ENCODE data around the gene CATSPERD.
A peak's percentile ranks its signal among the peaks of the same experiment; 100 is the strongest.

CATSPERD gene

DNA sequence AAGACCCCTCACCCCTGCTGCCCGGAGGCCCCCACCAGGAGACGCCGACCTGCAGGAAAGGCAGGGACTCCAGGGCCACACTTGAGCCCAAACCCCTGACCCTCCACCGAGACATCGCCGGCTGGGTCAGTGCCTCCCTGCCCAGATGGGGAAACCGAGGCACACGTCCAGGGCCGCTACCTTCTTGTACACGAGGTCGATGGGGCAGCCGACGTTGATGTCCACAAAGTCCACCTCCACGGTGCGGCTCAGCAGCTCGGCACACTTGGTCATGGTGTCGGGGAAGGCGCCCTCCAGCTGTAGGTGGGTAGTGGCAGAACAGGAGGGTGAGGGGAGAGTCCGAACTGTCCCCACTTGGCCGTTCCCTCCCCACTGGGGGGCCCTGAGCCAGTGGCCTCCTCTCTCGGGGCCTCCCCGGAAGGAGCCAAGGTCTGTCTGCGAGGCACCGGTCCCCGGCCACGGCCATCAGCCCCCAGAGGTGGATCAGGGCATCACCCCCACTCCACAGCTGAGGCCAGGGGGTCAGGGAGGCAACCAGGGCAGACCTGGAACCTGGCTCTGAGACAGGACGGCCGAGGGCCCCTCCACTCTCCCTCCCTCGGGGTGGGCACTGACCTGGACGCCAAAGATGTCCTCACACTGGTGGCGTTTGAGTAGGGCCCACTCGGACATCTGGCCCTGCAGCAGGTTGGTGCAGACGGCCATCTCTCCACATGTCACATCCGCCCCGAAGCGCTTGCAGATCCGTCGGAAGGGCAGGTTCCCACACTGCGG, 67.2 kb downstream of the CATSPERD start:
- H3K27me3 ChIP-seq (replicated peaks; ENCODE audit: control insufficient read depth, insufficient read depth, low read length, poor library complexity, severe bottlenecking): no peaks in the 10 kb centered on the region
- DNase-seq: no peak
- no peaks in the 10 kb centered on the region for H3K9me3 ChIP-seq (ENCODE audit: control insufficient read depth, low read length)
- H3K27ac ChIP-seq (ENCODE audit: insufficient read depth, low read length, poor library complexity, severe bottlenecking): no peak overlapping the region
- peaks cover 4% of the 10 kb centered on the region for H3K4me1 ChIP-seq (ENCODE audit: control insufficient read depth, insufficient read depth, low read length, poor library complexity, severe bottlenecking)
- no peak overlapping the region for H3K4me3 ChIP-seq (ENCODE audit: insufficient read depth, low read depth, low read length, poor library complexity, severe bottlenecking)
- peaks cover 59% of the 10 kb centered on the region for H3K36me3 ChIP-seq (ENCODE audit: control insufficient read depth, insufficient read depth, low read length)

DNA sequence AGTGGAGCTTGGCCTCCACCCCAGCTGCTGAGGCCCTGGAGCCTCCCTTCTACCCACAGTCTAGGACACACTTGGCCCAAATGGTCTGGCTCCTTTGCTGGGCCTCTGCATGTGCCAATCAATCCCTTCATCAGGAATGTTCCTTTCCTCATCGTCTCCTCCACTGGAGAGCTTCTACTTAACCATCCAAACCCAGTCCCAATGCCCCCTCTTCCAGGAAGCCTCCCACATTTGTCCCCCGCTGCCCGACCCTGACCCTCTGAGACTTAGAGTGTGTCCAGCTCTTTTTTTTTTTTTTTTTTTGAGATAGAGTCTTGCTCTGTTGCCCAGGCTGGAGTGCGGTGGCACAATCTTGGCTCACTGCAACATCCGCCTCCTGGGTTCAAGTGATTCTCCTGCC, 68.0 kb downstream of the CATSPERD start:
- no peak for DNase-seq
- no peak overlapping the region for H3K4me3 ChIP-seq (ENCODE audit: insufficient read depth, low read depth, low read length, poor library complexity, severe bottlenecking)
- no peaks in the 10 kb centered on the region for H3K27me3 ChIP-seq (replicated peaks; ENCODE audit: control insufficient read depth, insufficient read depth, low read length, poor library complexity, severe bottlenecking)
- H3K36me3 ChIP-seq (ENCODE audit: control insufficient read depth, insufficient read depth, low read length): peaks cover 59% of the 10 kb centered on the region
- H3K27ac ChIP-seq (ENCODE audit: insufficient read depth, low read length, poor library complexity, severe bottlenecking): no peak overlapping the region
- peaks cover 4% of the 10 kb centered on the region for H3K4me1 ChIP-seq (ENCODE audit: control insufficient read depth, insufficient read depth, low read length, poor library complexity, severe bottlenecking)
- no peaks in the 10 kb centered on the region for H3K9me3 ChIP-seq (ENCODE audit: control insufficient read depth, low read length)

- no peak overlapping the region for H3K27ac ChIP-seq (ENCODE audit: insufficient read depth, low read length, poor library complexity, severe bottlenecking)
- peaks cover 4% of the 10 kb centered on the region for H3K4me1 ChIP-seq (ENCODE audit: control insufficient read depth, insufficient read depth, low read length, poor library complexity, severe bottlenecking)
- peaks cover 54% of the 10 kb centered on the region for H3K36me3 ChIP-seq (ENCODE audit: control insufficient read depth, insufficient read depth, low read length)
- no peak for DNase-seq
- H3K4me3 ChIP-seq (ENCODE audit: insufficient read depth, low read depth, low read length, poor library complexity, severe bottlenecking): no peak overlapping the region
- no peaks in the 10 kb centered on the region for H3K9me3 ChIP-seq (ENCODE audit: control insufficient read depth, low read length)
- no peaks in the 10 kb centered on the region for H3K27me3 ChIP-seq (replicated peaks; ENCODE audit: control insufficient read depth, insufficient read depth, low read length, poor library complexity, severe bottlenecking)
These were observed 68.9 kb downstream of the CATSPERD start for GRCh38 chr19:5789351-5789761.

DNA sequence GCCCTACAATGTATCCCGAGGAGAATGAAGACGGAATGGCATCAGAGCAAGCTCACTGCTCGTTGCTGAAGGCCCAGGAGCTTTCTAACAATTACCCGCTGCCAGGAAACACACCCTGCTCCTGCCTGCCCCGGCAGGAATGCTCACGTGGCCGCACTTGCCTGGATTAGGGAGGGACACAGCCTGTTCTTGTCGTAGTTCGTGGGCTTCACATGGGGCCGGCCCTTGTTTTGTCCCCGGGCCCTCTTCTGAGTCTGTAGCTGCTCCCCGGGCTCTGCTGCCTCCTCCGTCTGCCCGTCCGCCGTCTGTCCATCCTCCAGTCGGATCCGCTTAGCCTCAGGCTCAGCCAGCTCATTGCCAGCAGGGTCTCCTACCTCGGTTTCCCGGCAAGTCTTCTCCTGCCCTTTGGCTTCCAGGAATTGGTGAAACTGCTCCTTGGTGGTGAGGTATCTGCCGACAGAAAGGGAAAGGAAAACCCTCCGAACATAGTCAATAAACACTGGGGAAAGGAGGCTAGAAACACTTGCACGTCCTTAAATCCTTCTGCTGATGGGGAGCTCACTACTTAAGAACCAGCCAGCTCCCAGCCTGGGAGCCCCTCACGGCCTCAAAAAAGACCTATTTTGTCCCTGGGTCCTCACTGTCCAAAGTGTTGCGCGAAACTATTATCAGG, 69.6 kb downstream of the CATSPERD start:
- DNase-seq: no peak
- H3K36me3 ChIP-seq (ENCODE audit: control insufficient read depth, insufficient read depth, low read length): peaks cover 47% of the 10 kb centered on the region

GRCh38 chr19:5790559-5791520, 70.4 kb downstream of the CATSPERD start, which contains the start of gene DUS3L:
TSS of gene DUS3L (minus strand) at chr19:5791163. CDS start at chr19:5791141, 22 bp downstream.
- H3K9me3 ChIP-seq (ENCODE audit: control insufficient read depth, low read length): no peaks in the 10 kb centered on the region
- DNase-seq: peak; percentile 91 to 94 (median 92)
- H3K27ac ChIP-seq (ENCODE audit: insufficient read depth, low read length, poor library complexity, severe bottlenecking): peak within 1 kb of the TSS; percentile 95
- no peaks in the 10 kb centered on the region for H3K27me3 ChIP-seq (replicated peaks; ENCODE audit: control insufficient read depth, insufficient read depth, low read length, poor library complexity, severe bottlenecking)
- peak within 1 kb of the TSS; percentile 70 for H3K4me3 ChIP-seq (ENCODE audit: insufficient read depth, low read depth, low read length, poor library complexity, severe bottlenecking)
- peaks cover 4% of the 10 kb centered on the region for H3K4me1 ChIP-seq (ENCODE audit: control insufficient read depth, insufficient read depth, low read length, poor library complexity, severe bottlenecking)
- peaks cover 39% of the 10 kb centered on the region for H3K36me3 ChIP-seq (ENCODE audit: control insufficient read depth, insufficient read depth, low read length)

More for the DNA sequence above, 69.6 kb downstream of the CATSPERD start:
- Histone ChIP-seq H3K27ac (ENCODE audit: insufficient read depth, low read length, poor library complexity, severe bottlenecking) (no peak overlapping the region), H3K4me1 (ENCODE audit: control insufficient read depth, insufficient read depth, low read length, poor library complexity, severe bottlenecking) (peaks cover 4% of the 10 kb centered on the region), H3K27me3 (replicated peaks; ENCODE audit: control insufficient read depth, insufficient read depth, low read length, poor library complexity, severe bottlenecking) (no peaks in the 10 kb centered on the region), H3K4me3 (ENCODE audit: insufficient read depth, low read depth, low read length, poor library complexity, severe bottlenecking) (peak overlapping the region; percentile 70), H3K9me3 (ENCODE audit: control insufficient read depth, low read length) (no peaks in the 10 kb centered on the region)

- Histone ChIP-seq H3K4me3 (ENCODE audit: insufficient read depth, low read depth, low read length, poor library complexity, severe bottlenecking) (no peak overlapping the region), H3K27me3 (replicated peaks; ENCODE audit: control insufficient read depth, insufficient read depth, low read length, poor library complexity, severe bottlenecking) (no peaks in the 10 kb centered on the region), H3K27ac (ENCODE audit: insufficient read depth, low read length, poor library complexity, severe bottlenecking) (no peak overlapping the region), H3K36me3 (ENCODE audit: control insufficient read depth, insufficient read depth, low read length) (peaks cover 25% of the 10 kb centered on the region), H3K4me1 (ENCODE audit: control insufficient read depth, insufficient read depth, low read length, poor library complexity, severe bottlenecking) (peaks cover 4% of the 10 kb centered on the region), H3K9me3 (ENCODE audit: control insufficient read depth, low read length) (no peaks in the 10 kb centered on the region)
- no peak for DNase-seq
These were observed 71.8 kb downstream of the CATSPERD start for GRCh38 chr19:5792224-5792623.

GRCh38 chr19:5793188-5793587, 72.8 kb downstream of the CATSPERD start:
- H3K4me3 ChIP-seq (ENCODE audit: insufficient read depth, low read depth, low read length, poor library complexity, severe bottlenecking): no peak overlapping the region
- no peaks in the 10 kb centered on the region for H3K9me3 ChIP-seq (ENCODE audit: control insufficient read depth, low read length)
- H3K27ac ChIP-seq (ENCODE audit: insufficient read depth, low read length, poor library complexity, severe bottlenecking): no peak overlapping the region
- no peaks in the 10 kb centered on the region for H3K27me3 ChIP-seq (replicated peaks; ENCODE audit: control insufficient read depth, insufficient read depth, low read length, poor library complexity, severe bottlenecking)
- H3K36me3 ChIP-seq (ENCODE audit: control insufficient read depth, insufficient read depth, low read length): peaks cover 16% of the 10 kb centered on the region
- DNase-seq: no peak
- H3K4me1 ChIP-seq (ENCODE audit: control insufficient read depth, insufficient read depth, low read length, poor library complexity, severe bottlenecking): peaks cover 4% of the 10 kb centered on the region

GRCh38 chr19:5795382-5795919, 75.0 kb downstream of the CATSPERD start:
- H3K27me3 ChIP-seq (replicated peaks; ENCODE audit: control insufficient read depth, insufficient read depth, low read length, poor library complexity, severe bottlenecking): peaks cover 7% of the 10 kb centered on the region
- no peak for DNase-seq
- H3K36me3 ChIP-seq (ENCODE audit: control insufficient read depth, insufficient read depth, low read length): no peaks in the 10 kb centered on the region
- H3K9me3 ChIP-seq (ENCODE audit: control insufficient read depth, low read length): no peaks in the 10 kb centered on the region
- H3K4me1 ChIP-seq (ENCODE audit: control insufficient read depth, insufficient read depth, low read length, poor library complexity, severe bottlenecking): no peaks in the 10 kb centered on the region
- no peak overlapping the region for H3K27ac ChIP-seq (ENCODE audit: insufficient read depth, low read length, poor library complexity, severe bottlenecking)
- no peak overlapping the region for H3K4me3 ChIP-seq (ENCODE audit: insufficient read depth, low read depth, low read length, poor library complexity, severe bottlenecking)

GRCh38 chr19:5798244-5798643, 77.8 kb downstream of the CATSPERD start:
- no peaks in the 10 kb centered on the region for H3K9me3 ChIP-seq (ENCODE audit: control insufficient read depth, low read length)
- H3K36me3 ChIP-seq (ENCODE audit: control insufficient read depth, insufficient read depth, low read length): no peaks in the 10 kb centered on the region
- peaks cover 6% of the 10 kb centered on the region for H3K4me1 ChIP-seq (ENCODE audit: control insufficient read depth, insufficient read depth, low read length, poor library complexity, severe bottlenecking)
- no peak overlapping the region for H3K4me3 ChIP-seq (ENCODE audit: insufficient read depth, low read depth, low read length, poor library complexity, severe bottlenecking)
- H3K27me3 ChIP-seq (replicated peaks; ENCODE audit: control insufficient read depth, insufficient read depth, low read length, poor library complexity, severe bottlenecking): peaks cover 8% of the 10 kb centered on the region
- H3K27ac ChIP-seq (ENCODE audit: insufficient read depth, low read length, poor library complexity, severe bottlenecking): no peak overlapping the region
- no peak for DNase-seq

All from effector memory CD4-positive, alpha-beta T cell (primary cell).